ENCODE results near the gene ARHGAP22. TPM values are rescaled to one million over a fixed set of nuclear protein-coding genes. Genes with fewer than 3 reads are reported as not detected.

The ARHGAP22 gene
- total and polyA plus RNA-seq, 2 of the 4 experiments (the other 2 are of a cell fraction): 28.3 to 30.2 TPM

- in situ Hi-C loops (cut with MboI; ENCODE audit: low sequenced_read_pairs) (no loop called here), intact Hi-C loops (cut with micrococcal nuclease) (no loop called here), dilution Hi-C loops (cut with HindIII; ENCODE audit: low sequenced_read_pairs, unreplicated experiment) (no loop called here)
- DNase-seq: no peak
- Histone ChIP-seq H2BK5ac (ENCODE audit: low read depth, low read length, poor library complexity, severe bottlenecking) (no peak overlapping the region), H2AK9ac (replicated peaks; ENCODE audit: low read depth, low read length, poor library complexity) (no peak overlapping the region), H2BK120ac (ENCODE audit: low read depth, low read length) (no peak overlapping the region), H3K9me1 (ENCODE audit: insufficient read depth, low read length) (0 out of 2 replicates have a peak, but pooled peaks cover 2% of the 10 kb centered on the region), H3K9ac (ENCODE audit: low read depth, low read length) (no peak overlapping the region), H3K56ac (ENCODE audit: extremely low read depth, insufficient read depth, low read length) (no peak overlapping the region), H3K36me3 (ENCODE audit: control insufficient read depth, insufficient read depth, low read length) (peaks cover 5% of the 10 kb centered on the region), H2BK15ac (ENCODE audit: low read depth, low read length) (no peak overlapping the region), H3K18ac (ENCODE audit: low read depth, low read length) (no peak overlapping the region), H2AFZ (replicated peaks; ENCODE audit: low read length, poor library complexity) (no peak overlapping the region), H3K4me3 (ENCODE audit: insufficient read depth, low read depth, low read length) (no peak overlapping the region), H4K91ac (ENCODE audit: insufficient read depth, low read depth, low read length) (no peak overlapping the region), H2AK5ac (ENCODE audit: low read depth, low read length) (no peak overlapping the region), H3K27me3 (ENCODE audit: control insufficient read depth, insufficient read depth, low read length) (no peaks in the 10 kb centered on the region), H3K4me1 (ENCODE audit: control insufficient read depth, insufficient read depth, low read length) (no peaks in the 10 kb centered on the region), H4K8ac (ENCODE audit: low read depth in 2 of 2, low read length in 2 of 2) (no peak overlapping the region), H3K23ac (ENCODE audit: low read depth, low read length) (no peak overlapping the region), H2BK20ac (ENCODE audit: low read depth, low read length) (no peak overlapping the region), H4K5ac (ENCODE audit: low read depth, low read length) (no peak overlapping the region), H3K9me3 (ENCODE audit: control insufficient read depth, insufficient read depth, low read length) (no peaks in the 10 kb centered on the region), H3K79me1 (ENCODE audit: low read depth in 1 of 2, low read length in 2 of 2) (peaks cover 13 to 49% of the 10 kb centered on the region in 2 experiments; a peak in 3 of 4 replicates), H4K20me1 (ENCODE audit: insufficient read depth, low read length) (peaks cover 4% of the 10 kb centered on the region; the same call in 1 of the 2 replicates), H3K14ac (replicated peaks; ENCODE audit: low read depth, low read length) (no peak overlapping the region), H3K4ac (ENCODE audit: low read depth, low read length) (no peak overlapping the region), H3K4me2 (ENCODE audit: low read depth, low read length) (no peak overlapping the region), H3K27ac (ENCODE audit: insufficient read depth, low read length) (no peak overlapping the region)
- WGBS, 2 experiments (ENCODE audit: extremely low coverage in 2 of 2, insufficient read length in 1 of 2): no CpG with 5 or more reads among the region's 3 CpGs
- POLR2A ChIA-PET (ENCODE audit: unreplicated experiment): no interaction called here
- no peak for ATAC-seq (ENCODE audit: low read depth)
- BruUV-seq (replicated peaks): no TSS peak
- CTCF ChIA-PET: interaction anchor here (1.9 kb wide), 1 partner anchor 11 kb away, joined by 4 read pairs; no protein-coding TSS in a partner anchor
- TF ChIP-seq ELK1 (IDR thresholded peaks at IDR 0.05; ENCODE audit: borderline replicate concordance, low read depth, low read length): no peak
- TF ChIP-seq FOS (IDR thresholded peaks at IDR 0.05; ENCODE audit: low read depth, low read length): no peak
- no peak for TF ChIP-seq NFE2L2 (IDR thresholded peaks at IDR 0.05; ENCODE audit: low read depth, low read length)
- no peak for TF ChIP-seq RCOR1 (IDR thresholded peaks at IDR 0.05; ENCODE audit: insufficient replicate concordance, low read length)
- no peak for TF ChIP-seq POLR2A (IDR thresholded peaks at IDR 0.05; ENCODE audit: low read depth, low read length)
- TF ChIP-seq CHD1 (IDR thresholded peaks at IDR 0.05; ENCODE audit: low read depth, low read length): no peak
- TF ChIP-seq SMC3 (IDR thresholded peaks at IDR 0.05; ENCODE audit: low read depth, low read length): no peak
- no peak for TF ChIP-seq CEBPB (IDR thresholded peaks at IDR 0.05; ENCODE audit: low read depth, low read length)
- no peak for TF ChIP-seq BHLHE40 (IDR thresholded peaks at IDR 0.05; ENCODE audit: low read depth, low read length)
- no peak for TF ChIP-seq CTCF (conservative IDR thresholded peaks at IDR 0.05; ENCODE audit: low read depth, low read length)
- TF ChIP-seq RAD21 (IDR thresholded peaks at IDR 0.05; ENCODE audit: low read length): no peak
- no peak for TF ChIP-seq MXI1 (IDR thresholded peaks at IDR 0.05; ENCODE audit: borderline replicate concordance, low read depth, low read length)
- TF ChIP-seq MAZ (IDR thresholded peaks at IDR 0.05; ENCODE audit: borderline replicate concordance, low read depth, low read length): no peak
These were observed 122.7 kb downstream of the ARHGAP22 start for GRCh38 chr10:48482207-48482606.

Data from IMR-90 (cell line).